Stimulated activated naive CD8-positive, alpha-beta T cell treated with anti-CD3 and anti-CD28 coated beads, Interleukin-15, amount 100 ng/mL, for 72 hours (primary cell): ENCODE data around the gene ZNF835.

Source experiments
- ATAC-seq: fragments of 150-1000 bp; cut with Tn5 transposase; 2 replicates; pipeline ENCODE4 v1.10.0; 2021; ENCODE audit warnings: mild to moderate bottlenecking, moderate library complexity
- DNase-seq, 2 donors: peaks; one replicate each; pipeline ENCODE4 v3.0.0; 2021 to 2022
- H3K27ac Mint-ChIP-seq, 2 donors: one replicate each; pipeline ENCODE4 v1.8.0; 2022; ENCODE audit warnings: mild to moderate bottlenecking in 2 of 2, mixed read lengths in 2 of 2, moderate library complexity in 2 of 2
- H3K27me3 Mint-ChIP-seq: one replicate; pipeline ENCODE4 v1.8.0; 2022; ENCODE audit warnings: mixed read lengths
- H3K4me1 Mint-ChIP-seq: one replicate; pipeline ENCODE4 v1.8.0; 2022; ENCODE audit warnings: mild to moderate bottlenecking, mixed read lengths
- H3K4me3 Mint-ChIP-seq, 2 donors: one replicate each; pipeline ENCODE4 v1.8.0; 2022; ENCODE audit warnings: mild to moderate bottlenecking in 2 of 2, mixed read lengths in 2 of 2, moderate library complexity in 1 of 2
- H3K9me3 Mint-ChIP-seq, 2 donors: one replicate each; pipeline ENCODE4 v1.8.0; 2022; ENCODE audit warnings: mixed read lengths in 2 of 2

The ZNF835 gene

DNA sequence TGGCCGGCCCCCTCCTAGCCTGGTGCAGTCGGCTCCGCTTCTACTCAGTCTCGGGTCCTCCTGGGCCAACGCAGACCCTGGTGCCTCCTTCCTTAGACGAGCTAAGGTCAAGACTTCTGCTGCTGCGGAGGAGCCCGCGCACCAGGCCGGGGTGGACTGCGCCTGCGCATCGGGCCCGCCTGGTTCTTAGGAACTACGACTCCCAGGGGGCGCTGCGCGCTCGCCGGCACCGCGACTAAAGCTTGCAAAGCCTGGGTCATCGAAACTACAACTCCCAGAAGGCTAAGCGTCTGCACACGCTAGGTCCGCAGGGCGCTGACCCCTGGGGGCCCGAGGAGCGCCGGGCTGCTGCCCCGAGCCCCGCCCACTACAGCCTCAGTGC lies at the start of gene ZNF835:
Gene ZNF835, minus strand, starts transcription at position 145 of the 382 bp plus-strand sequence. CDS start 6,559 bp downstream, outside the sequence.
- peak within 1 kb of the TSS; percentile 86 to 92 for H3K27ac Mint-ChIP-seq

DNA sequence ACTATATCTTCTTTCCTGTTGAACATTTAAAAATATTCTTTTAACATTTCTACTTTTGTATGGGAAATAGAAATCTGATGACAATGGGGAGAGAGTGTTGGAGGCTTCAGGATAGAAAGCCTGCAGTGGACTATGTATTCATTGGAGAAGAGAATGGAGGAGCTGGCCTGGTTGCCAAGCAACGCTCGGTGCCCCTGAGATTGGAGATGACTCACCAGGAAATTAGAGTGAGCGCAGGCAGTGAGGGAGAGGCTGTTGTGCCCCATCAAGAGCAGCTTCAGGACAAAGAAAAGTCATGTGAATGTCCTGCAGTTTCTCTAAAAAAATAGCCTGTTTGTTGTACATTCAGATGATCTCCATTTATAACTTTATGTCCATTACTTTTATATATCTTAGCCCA lies 48.7 kb upstream of the ZNF835 start:
- H3K27ac Mint-ChIP-seq, result no peak overlapping the region
- H3K4me1 Mint-ChIP-seq, result no peaks in the 10 kb centered on the region
- no peak for DNase-seq
- no peaks in the 10 kb centered on the region for H3K27me3 Mint-ChIP-seq
- peaks cover 44 to 67% of the 10 kb centered on the region in 2 donors for H3K9me3 Mint-ChIP-seq
- H3K4me3 Mint-ChIP-seq, result no peak overlapping the region
- no peak for ATAC-seq

More for the DNA sequence above, at the start of gene ZNF835:
- H3K27me3 Mint-ChIP-seq, result no peaks in the 10 kb centered on the region
- peaks cover 9 to 40% of the 10 kb centered on the region in 2 donors for H3K9me3 Mint-ChIP-seq
- peaks cover 16% of the 10 kb centered on the region for H3K4me1 Mint-ChIP-seq
- H3K4me3 Mint-ChIP-seq, result peak within 1 kb of the TSS; percentile 93 to 97
- DNase-seq (peak; percentile 85 to 87), ATAC-seq (peak; percentile 92)

DNA sequence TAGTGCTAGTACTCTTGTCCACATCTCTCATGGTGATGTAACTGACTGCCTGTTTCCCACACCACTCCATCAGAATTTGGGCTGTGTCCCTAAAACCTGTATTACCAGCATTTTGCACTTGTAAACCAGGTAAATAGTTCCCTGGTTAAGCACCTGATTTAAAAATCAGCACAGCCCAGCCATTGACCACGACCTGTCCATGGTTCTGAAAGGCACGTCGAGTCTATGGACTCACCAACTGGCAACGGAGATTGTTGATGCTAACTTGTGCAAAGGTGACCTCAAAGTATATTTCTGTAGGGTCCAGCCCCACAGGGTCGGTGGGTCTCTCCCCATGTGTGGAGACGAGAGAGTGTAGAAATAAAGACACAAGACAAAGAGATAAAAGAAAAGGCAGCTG lies 46.7 kb upstream of the ZNF835 start:
- Mint-ChIP-seq H3K4me1 (no peaks in the 10 kb centered on the region), H3K27me3 (no peaks in the 10 kb centered on the region), H3K4me3 (no peak overlapping the region), H3K9me3 (peaks cover 35 to 54% of the 10 kb centered on the region in 2 donors), H3K27ac (no peak overlapping the region)
- ATAC-seq (no peak), DNase-seq (no peak)

DNA sequence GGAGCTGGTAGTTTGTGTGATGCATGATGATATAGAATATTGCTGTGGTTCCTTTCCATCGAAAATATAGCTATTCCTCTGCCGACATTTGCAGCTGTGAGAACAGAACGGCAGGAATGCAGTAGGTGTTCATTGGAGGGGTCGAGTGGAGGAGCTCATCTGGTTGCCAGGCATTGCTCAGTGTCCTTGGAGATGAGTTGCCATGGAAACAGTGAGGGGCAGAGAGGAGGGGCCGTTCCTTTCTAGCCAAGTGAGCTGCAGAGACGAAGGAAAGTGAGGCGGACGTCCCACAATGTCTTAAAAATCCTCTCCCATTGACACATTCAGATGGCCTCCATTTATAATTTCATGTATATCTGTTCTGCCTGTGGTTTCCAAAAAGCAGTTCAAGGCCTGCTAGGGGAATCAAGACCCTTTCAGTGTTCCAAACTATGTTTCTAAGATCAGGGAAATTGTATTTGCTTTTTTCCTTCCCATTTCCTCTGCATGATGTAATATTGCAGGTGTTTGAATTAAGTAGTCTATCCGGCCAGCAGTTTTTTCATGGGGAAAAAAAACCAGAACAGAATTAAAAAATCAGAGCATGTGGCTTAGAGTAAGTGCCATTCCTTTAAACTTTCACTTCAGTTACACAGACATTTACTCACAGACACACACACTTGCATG lies 41.2 kb upstream of the ZNF835 start:
- no peak for ATAC-seq
- DNase-seq, result no peak
- Mint-ChIP-seq H3K4me1 (no peaks in the 10 kb centered on the region), H3K9me3 (peaks cover 19 to 46% of the 10 kb centered on the region in 2 donors), H3K27me3 (no peaks in the 10 kb centered on the region), H3K27ac (no peak overlapping the region), H3K4me3 (no peak overlapping the region)

DNA sequence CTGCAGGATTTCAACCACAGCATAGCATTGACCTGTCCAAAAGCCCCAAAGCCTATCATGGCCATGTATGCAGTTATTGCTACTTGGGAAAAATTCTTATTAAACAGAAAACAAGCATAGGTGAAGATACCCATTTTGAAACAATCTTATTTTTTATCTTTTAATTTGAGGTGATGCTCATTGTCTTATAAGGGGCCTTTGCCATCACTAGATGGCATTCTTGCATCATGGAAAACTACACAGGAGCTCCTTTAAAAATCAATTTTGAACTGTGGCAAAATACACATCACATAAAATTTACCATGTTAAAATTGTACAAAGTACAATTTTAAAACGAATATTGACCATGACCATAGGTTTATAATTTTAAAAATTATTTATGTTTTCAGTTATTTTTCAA lies 38.9 kb upstream of the ZNF835 start:
- no peak for ATAC-seq
- H3K9me3 Mint-ChIP-seq, result peaks cover 29 to 52% of the 10 kb centered on the region in 2 donors
- DNase-seq, result no peak
- no peak overlapping the region for H3K4me3 Mint-ChIP-seq
- no peaks in the 10 kb centered on the region for H3K4me1 Mint-ChIP-seq
- H3K27ac Mint-ChIP-seq, result no peak overlapping the region
- H3K27me3 Mint-ChIP-seq, result no peaks in the 10 kb centered on the region

DNA sequence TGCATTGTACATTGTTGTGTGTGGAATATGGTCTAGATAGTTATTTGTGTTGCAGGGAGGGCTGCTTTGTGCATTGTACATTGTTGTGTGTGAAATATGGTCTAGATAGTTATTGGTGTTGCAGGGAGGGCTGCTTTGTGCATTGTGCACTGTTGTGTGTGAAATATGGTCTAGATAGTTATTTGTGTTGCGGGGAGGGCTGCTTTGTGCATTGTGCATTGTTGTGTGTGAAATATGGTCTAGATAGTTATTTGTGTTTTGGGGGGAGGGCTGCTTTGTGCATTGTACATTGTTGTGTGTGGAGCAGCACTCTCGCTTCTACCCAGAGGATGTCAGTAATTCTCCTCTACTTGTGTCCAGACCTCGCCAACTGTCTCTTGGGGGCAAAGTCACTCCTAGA lies 36.3 kb upstream of the ZNF835 start:
- H3K9me3 Mint-ChIP-seq, result peaks cover 37 to 53% of the 10 kb centered on the region in 2 donors
- no peak overlapping the region for H3K27ac Mint-ChIP-seq
- no peaks in the 10 kb centered on the region for H3K27me3 Mint-ChIP-seq
- H3K4me3 Mint-ChIP-seq, result no peak overlapping the region
- ATAC-seq, result no peak
- no peak for DNase-seq
- no peaks in the 10 kb centered on the region for H3K4me1 Mint-ChIP-seq

DNA sequence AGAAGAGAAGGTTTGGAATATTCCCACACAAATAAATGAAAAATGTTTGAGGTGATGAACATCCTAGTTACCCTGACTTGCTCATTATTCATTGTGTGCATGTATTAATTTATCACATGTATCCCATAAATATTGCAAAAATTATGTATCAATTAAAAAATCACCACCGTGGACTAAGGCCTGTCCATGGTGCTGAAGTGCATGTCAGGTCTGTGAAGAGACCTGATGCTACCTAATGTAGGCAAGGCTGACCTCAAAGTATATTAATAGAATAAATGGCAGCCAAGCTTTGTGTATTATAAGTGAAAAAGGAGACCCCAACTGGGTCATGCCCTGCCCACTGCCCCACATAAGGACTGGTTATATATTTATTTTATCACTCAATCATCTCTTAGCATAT lies 34.4 kb upstream of the ZNF835 start:
- Mint-ChIP-seq H3K9me3 (peaks cover 34 to 57% of the 10 kb centered on the region in 2 donors), H3K4me1 (no peaks in the 10 kb centered on the region), H3K4me3 (no peak overlapping the region), H3K27ac (no peak overlapping the region), H3K27me3 (no peaks in the 10 kb centered on the region)
- ATAC-seq, result no peak
- DNase-seq, result no peak

DNA sequence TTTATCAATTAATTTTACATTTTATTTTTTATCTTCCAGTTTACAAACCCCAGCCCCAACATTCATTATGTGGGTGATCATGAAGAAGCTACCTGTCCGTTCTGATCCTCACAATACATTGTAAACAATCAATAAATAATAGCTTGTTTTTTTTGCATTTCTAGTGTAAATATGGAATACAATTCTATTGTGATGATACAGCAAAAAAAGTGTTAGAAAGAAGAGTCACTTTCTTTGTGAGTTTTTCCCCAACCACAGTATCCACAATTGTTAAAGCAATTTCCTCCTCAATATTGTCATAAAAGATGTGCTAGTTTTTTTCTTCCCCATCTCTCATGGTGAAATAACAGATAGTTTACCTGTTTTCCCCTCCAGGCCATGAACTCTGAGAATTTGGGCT lies 30.3 kb upstream of the ZNF835 start:
- Mint-ChIP-seq H3K27me3 (no peaks in the 10 kb centered on the region), H3K27ac (no peak overlapping the region)

DNA sequence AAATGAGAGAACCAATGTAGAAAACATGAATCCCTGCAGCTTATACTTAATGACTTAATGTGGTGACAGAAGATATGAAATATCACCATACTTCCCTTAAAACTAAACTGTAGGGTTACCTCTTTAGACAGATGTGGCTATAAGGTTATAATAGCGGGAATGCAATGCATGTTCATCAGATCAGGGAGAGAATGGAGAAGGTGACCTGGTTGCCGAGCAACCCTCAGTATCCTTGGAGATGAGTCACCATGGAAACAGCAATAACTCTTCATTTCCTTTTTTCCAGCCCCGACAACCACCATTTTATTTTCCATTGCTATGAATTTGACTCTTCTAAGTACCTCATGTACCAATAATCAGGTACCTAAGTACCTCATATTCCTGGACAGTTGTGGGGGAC lies 28.0 kb upstream of the ZNF835 start:
- Mint-ChIP-seq H3K27me3 (no peaks in the 10 kb centered on the region), H3K4me3 (no peak overlapping the region), H3K4me1 (no peaks in the 10 kb centered on the region), H3K27ac (no peak overlapping the region), H3K9me3 (peaks cover 11 to 40% of the 10 kb centered on the region in 2 donors)
- DNase-seq, result no peak
- no peak for ATAC-seq

More for the DNA sequence above, 30.3 kb upstream of the ZNF835 start:
- ATAC-seq (no peak), DNase-seq (no peak)
- peaks cover 22 to 49% of the 10 kb centered on the region in 2 donors for H3K9me3 Mint-ChIP-seq
- no peak overlapping the region for H3K4me3 Mint-ChIP-seq
- H3K4me1 Mint-ChIP-seq, result no peaks in the 10 kb centered on the region

DNA sequence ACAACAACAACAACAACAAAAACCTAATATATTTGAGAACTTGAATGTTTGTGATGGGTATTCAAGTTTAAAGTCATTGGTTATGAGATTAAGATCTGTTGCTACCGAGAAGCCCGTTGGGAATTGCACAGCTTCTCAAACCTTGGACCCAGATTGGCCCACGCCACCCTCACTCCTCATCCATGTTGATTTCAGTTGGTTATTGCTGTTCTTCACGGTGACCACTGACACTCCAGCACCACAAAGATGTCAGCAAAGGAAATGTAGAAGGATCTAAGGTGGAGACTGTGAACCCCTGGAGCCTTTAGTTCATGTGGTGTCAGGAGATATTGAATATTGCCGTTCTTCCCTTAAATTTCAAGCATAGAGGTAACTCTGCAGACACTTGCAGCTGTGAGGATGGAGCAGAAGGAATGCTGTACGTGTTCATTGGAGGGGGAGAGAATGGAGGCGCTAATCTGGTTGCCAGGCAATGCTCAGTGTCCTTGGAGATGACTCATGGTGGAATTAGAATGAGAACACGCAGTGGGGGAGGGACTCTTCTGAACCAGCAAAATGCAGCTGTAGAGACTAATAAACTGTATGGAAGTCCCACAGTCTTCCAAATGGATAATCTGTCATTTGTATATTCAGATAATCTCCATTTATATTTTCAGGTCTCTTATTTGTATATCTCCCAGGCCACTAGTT lies 20.8 kb upstream of the ZNF835 start:
- ATAC-seq (no peak), DNase-seq (no peak)
- no peak overlapping the region for H3K27ac Mint-ChIP-seq
- H3K4me3 Mint-ChIP-seq, result no peak overlapping the region
- no peaks in the 10 kb centered on the region for H3K4me1 Mint-ChIP-seq
- no peaks in the 10 kb centered on the region for H3K27me3 Mint-ChIP-seq
- H3K9me3 Mint-ChIP-seq, result peaks cover 25 to 45% of the 10 kb centered on the region in 2 donors

DNA sequence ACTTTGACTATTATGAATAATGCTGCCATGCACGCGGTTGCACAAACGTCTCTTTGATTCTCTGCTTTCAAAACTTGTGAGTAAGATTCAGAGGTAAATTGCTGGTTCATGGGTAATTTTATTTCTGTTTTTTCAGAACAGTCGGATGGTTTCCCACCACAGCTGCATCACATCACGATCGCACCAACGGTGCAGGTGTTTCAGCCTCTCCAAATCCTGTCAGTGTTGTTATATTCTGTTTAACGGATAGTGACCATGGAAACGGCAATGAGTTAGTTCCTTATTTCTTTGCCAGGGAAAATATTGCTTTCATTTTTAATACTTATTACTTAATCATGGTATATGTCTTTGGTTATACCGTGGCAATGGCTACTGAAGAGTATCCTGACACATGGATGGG lies 19.1 kb upstream of the ZNF835 start:
- Mint-ChIP-seq H3K27ac (no peak overlapping the region), H3K27me3 (no peaks in the 10 kb centered on the region), H3K4me3 (no peak overlapping the region), H3K9me3 (peaks cover 32 to 58% of the 10 kb centered on the region in 2 donors), H3K4me1 (no peaks in the 10 kb centered on the region)
- ATAC-seq, result no peak
- DNase-seq, result no peak

DNA sequence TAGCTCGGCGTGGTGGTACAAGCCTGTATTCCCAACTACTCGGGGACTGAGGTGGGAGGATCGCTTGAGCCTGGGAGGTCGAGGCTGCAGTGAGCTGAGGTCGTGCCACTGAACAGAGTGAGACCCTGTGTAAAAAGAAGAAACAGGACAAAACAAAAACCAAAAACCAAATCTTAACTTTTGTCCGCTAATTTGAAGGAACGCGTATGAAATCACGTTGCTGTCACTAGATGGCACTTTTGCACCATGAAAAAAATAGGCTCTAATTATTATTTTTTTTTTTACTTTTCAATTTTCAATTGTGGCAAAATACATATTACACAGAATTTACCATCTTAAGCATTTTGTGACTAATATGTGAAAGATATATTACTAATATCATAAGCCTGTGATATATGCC lies 17.6 kb upstream of the ZNF835 start:
- no peak overlapping the region for H3K4me3 Mint-ChIP-seq
- peaks cover 34 to 63% of the 10 kb centered on the region in 2 donors for H3K9me3 Mint-ChIP-seq
- DNase-seq, result no peak
- no peak for ATAC-seq
- H3K27ac Mint-ChIP-seq, result no peak overlapping the region
- H3K27me3 Mint-ChIP-seq, result no peaks in the 10 kb centered on the region
- no peaks in the 10 kb centered on the region for H3K4me1 Mint-ChIP-seq

DNA sequence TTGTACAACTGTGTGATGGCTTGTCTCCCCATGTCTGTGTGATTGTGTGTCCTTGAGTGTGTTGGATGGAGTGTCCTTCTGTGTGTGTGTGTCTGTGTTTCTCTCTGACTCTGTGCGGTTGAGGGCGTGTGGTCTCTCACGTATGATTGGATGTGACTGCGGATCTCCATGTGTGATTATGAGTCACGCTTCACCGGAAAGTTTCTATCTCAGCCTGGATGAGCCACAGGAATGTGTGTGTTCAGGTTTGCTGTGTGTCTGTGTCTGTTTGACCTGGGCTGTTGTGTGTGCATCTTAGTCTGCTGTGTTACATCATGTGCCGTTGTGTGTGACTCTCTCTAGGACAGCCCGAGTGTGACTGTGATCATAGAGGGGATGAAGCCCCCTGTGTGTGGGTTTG lies 15.5 kb upstream of the ZNF835 start:
- no peak overlapping the region for H3K4me3 Mint-ChIP-seq

DNA sequence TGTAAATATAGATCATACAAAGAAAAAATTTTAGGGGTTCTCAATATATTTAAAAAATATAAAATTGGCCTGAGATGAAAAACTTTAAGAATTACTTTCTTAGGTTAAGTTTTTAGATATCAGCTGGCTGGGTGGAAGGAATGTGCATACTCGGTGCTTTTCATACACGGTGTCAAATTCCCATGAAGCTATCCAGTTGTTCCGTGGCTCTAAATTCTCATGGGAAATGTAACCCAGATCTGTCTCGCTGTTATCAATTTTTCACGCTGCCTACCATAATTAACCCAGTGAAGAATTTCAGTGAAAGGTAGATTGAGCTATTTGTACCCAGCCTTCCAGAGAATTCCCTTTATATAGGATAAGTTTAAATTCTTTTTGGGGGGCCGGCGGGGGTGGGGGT lies 11.6 kb upstream of the ZNF835 start:
- DNase-seq, result no peak
- Mint-ChIP-seq H3K27me3 (no peaks in the 10 kb centered on the region), H3K4me1 (no peaks in the 10 kb centered on the region), H3K9me3 (peaks cover 24 to 55% of the 10 kb centered on the region in 2 donors), H3K4me3 (no peak overlapping the region), H3K27ac (no peak overlapping the region)
- ATAC-seq, result no peak

More for the DNA sequence above, 15.5 kb upstream of the ZNF835 start:
- Mint-ChIP-seq H3K27ac (no peak overlapping the region), H3K9me3 (peaks cover 23 to 47% of the 10 kb centered on the region in 2 donors), H3K27me3 (no peaks in the 10 kb centered on the region), H3K4me1 (no peaks in the 10 kb centered on the region)
- DNase-seq (no peak), ATAC-seq (no peak)

DNA sequence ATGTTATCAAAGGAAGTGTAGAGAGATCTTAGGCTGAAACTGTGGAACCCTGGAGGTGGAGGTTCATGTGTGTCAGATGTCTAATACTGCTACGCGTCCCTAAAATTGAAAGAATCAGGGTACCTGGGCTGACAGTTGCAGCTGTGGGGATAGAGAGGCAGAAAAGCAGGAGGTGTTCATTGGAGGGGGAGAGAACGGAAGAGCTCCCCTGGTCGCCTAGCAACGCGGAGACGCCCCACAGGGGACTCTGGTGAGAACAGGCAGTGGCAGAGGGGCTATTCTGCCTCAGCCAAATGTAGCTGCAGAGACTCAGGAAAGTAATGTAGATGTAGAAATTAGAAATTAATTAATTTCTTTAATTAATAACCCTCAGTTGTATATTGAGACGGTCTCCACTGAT lies 10.1 kb upstream of the ZNF835 start:
- ATAC-seq (no peak), DNase-seq (no peak)
- Mint-ChIP-seq H3K9me3 (peaks cover 18 to 50% of the 10 kb centered on the region in 2 donors), H3K4me1 (no peaks in the 10 kb centered on the region), H3K27me3 (no peaks in the 10 kb centered on the region), H3K27ac (no peak overlapping the region), H3K4me3 (no peak overlapping the region)

DNA sequence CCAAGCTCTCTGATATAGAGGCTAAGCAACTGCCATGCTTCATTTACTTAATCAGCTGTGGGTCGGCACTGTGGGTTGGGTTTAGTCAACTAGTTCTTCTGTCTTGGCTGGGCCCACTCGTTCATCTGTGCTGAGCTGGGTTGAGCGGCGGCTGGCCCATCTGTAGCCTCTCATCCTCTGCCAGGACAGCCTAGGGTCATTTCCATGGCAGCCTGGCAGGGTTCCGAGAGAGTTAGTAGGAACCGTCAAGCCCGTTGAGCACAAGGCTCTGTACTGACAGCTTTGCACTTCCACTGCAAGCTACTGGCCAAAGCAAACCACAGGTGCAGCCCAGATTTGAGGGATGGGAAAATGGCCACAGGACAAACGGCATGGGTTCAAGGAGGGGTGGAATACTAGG lies 6.6 kb upstream of the ZNF835 start:
- H3K4me1 Mint-ChIP-seq, result no peaks in the 10 kb centered on the region
- ATAC-seq, result no peak

More for the DNA sequence above, 6.6 kb upstream of the ZNF835 start:
- no peak for DNase-seq
- H3K27me3 Mint-ChIP-seq, result no peaks in the 10 kb centered on the region
- peaks cover 12 to 26% of the 10 kb centered on the region in 2 donors for H3K9me3 Mint-ChIP-seq
- H3K27ac Mint-ChIP-seq, result no peak overlapping the region
- H3K4me3 Mint-ChIP-seq, result no peak overlapping the region
